ENCODE measurements around the gene TMCO5A.

DNA sequence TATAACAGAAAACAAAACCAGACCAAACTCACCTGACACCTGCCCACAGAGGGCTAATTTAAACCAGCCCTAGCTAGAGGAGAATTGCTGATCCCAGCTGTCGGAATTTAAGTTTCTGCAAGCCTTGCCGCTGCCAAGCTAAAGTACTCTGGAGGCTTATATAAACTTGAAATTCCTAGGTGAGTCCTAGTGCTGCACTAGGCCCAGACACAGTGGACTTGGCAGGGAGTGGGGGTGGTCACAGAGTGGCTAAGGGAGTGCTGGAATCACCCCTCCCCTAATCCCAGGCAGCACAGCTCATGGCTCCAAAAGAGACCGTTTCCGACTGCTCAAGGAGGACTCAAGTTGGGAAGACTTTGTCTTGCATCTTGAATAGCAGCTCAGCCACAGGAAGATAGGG is 17.6 kb downstream of the TMCO5A start:
- no peak for TF ChIP-seq POLR2A (IDR thresholded peaks at IDR 0.05)
- TF ChIP-seq, protein P1, sequence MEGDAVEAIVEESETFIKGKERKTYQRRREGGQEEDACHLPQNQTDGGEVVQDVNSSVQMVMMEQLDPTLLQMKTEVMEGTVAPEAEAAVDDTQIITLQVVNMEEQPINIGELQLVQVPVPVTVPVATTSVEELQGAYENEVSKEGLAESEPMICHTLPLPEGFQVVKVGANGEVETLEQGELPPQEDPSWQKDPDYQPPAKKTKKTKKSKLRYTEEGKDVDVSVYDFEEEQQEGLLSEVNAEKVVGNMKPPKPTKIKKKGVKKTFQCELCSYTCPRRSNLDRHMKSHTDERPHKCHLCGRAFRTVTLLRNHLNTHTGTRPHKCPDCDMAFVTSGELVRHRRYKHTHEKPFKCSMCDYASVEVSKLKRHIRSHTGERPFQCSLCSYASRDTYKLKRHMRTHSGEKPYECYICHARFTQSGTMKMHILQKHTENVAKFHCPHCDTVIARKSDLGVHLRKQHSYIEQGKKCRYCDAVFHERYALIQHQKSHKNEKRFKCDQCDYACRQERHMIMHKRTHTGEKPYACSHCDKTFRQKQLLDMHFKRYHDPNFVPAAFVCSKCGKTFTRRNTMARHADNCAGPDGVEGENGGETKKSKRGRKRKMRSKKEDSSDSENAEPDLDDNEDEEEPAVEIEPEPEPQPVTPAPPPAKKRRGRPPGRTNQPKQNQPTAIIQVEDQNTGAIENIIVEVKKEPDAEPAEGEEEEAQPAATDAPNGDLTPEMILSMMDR (IDR thresholded peaks at IDR 0.05 in 8 of 11, conservative IDR thresholded peaks at IDR 0.05 in 3 of 11), result no peak
